Tibial nerve (tissue), 4 donors: Measurements from ENCODE around the gene CLEC16A. TPM values are rescaled to one million over a fixed set of nuclear protein-coding genes. Genes with fewer than 3 reads are reported as not detected.
A peak's percentile ranks its signal among the peaks of the same experiment; 100 is the strongest.
"Not testable (repeated sequence)": the region's sequence is repeated elsewhere in the genome, so short reads cannot be mapped to it uniquely, and the experiment has no call there.

Source experiments
- DNase-seq, 2 donors: peaks; one replicate each; pipeline ENCODE4 v3.0.0-alpha.2; 2019; ENCODE audit warnings: low spot score in 2 of 2
- H3K27ac ChIP-seq, 4 donors: fragments of 200-600 bp; sonication (generic) in 3 of 4; one replicate each; pipeline ENCODE4 v1.5.1; 2017 to 2019; ENCODE audit warnings: mild to moderate bottlenecking in 1 of 4
- H3K27me3 ChIP-seq, 2 donors: fragments of 200-600 bp; sonication (generic) in 1 of 2; one replicate each; pipeline versions ENCODE4 v1.5.1 to v1.6.0; 2017 to 2019
- H3K36me3 ChIP-seq, 3 donors: fragments of 200-600 bp; sonication (generic); one replicate each; pipeline ENCODE4 v1.5.1; 2018 to 2019
- H3K4me1 ChIP-seq, 4 donors: fragments of 200-600 bp; sonication (generic) in 3 of 4; one replicate each; pipeline ENCODE4 v1.5.1; 2017 to 2019
- H3K4me3 ChIP-seq, 4 donors: fragments of 200-600 bp; sonication (generic) in 3 of 4; one replicate each; pipeline ENCODE4 v1.5.1; 2017 to 2019; ENCODE audit warnings: mild to moderate bottlenecking in 1 of 4, moderate library complexity in 1 of 4
- H3K9me3 ChIP-seq, 4 donors: fragments of 200-600 bp; sonication (generic) in 3 of 4; one replicate each; pipeline ENCODE4 v1.5.1; 2017 to 2019
- CTCF ChIP-seq, 5 experiments: fragments of 200-600 bp in 3 of 5; fragments of 450-650 bp in 2 of 5; sonication (generic) in 3 of 5; IDR thresholded peaks; one replicate each; pipeline ENCODE4 v1.5.1; 2016 to 2019; ENCODE audit warnings: antibody characterized with exemption in 5 of 5, mild to moderate bottlenecking in 3 of 5, moderate library complexity in 2 of 5
- EP300 ChIP-seq, 2 donors: sonication (generic); formaldehyde crosslinking; IDR thresholded peaks; one replicate each; pipeline ENCODE4 v1.6.1; 2017; ENCODE audit warnings: antibody characterized with exemption in 2 of 2, mild to moderate bottlenecking in 1 of 2
- POLR2A ChIP-seq, 2 donors: fragments of 450-650 bp; IDR thresholded peaks; one replicate each; pipeline ENCODE4 v1.6.1; 2017; ENCODE audit warnings: antibody characterized with exemption in 2 of 2, mild to moderate bottlenecking in 2 of 2, moderate library complexity in 2 of 2
- WGBS, 2 donors: methylation state at CpG; one replicate each; pipeline ENCODE4 v1.1.5; 2018; 5-methylcytosine and 5-hydroxymethylcytosine counted together
- total RNA-seq, 4 donors: library from RNA; depleted of rRNA; stranded (reverse); fragments of >200 nt; gene quantifications; one replicate each; pipeline ENCODE4 v1.1.0, GENCODE V29; 2016

CLEC16A gene
- total RNA-seq, 4 donors from 2014 or later, result 37.4 to 70.2 (median 55.2) TPM

DNA sequence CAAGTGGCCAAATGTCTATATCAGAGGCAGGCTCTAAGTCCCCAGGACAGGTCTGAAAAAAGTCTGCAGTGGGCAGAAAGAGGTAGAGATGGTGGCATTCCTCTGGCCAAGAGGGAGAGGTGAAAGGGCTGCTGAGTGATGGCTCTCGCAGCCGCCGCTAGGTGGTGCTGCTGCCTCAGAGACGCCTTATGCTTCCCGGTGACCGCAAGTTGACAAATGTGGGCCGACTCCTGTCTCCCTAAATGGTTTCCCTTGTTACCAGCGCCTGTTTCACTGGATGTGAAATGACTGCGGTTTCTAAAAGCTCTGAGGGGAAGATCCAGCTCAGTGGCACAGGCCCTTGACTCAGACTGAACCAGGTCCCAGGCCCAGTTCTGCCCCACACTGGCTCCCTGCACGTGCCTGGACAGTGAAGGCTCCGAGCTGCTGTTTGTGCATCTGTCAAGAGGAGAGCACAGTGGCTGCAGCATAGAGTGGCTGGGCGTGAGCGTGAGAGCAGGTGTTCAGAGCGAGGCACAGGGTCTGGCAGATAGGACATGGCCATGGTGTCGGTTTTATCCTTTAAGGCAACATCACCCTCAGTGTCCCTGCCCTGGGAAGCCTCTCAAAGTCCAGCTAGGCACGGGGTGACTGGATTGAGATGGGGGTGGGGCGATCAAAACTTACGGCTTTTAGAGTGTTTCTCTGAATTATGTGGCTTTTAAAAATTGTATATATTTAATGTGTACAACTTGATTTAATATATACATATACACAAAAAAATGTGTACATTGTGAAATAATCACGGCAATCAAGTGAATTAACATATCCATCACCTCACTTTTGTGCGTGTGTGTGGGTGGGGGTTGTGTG is 19.9 kb downstream of the CLEC16A start:
- 37 to 43% methylated on average over 17 to 20 of the region's 20 CpGs for WGBS, 2 donors

GRCh38 chr16:10964891-10965326 is 20.5 kb downstream of the CLEC16A start:
- Histone ChIP-seq H3K4me1 (peaks cover 0 to 20% (median 3%) of the 10 kb centered on the region in 4 donors), H3K9me3 (no peaks in the 10 kb centered on the region), H3K4me3 (no peak overlapping the region), H3K27ac (no peak overlapping the region), H3K27me3 (no peaks in the 10 kb centered on the region), H3K36me3 (peaks cover 0 to 60% (median 0%) of the 10 kb centered on the region in 3 donors)
- no peak for DNase-seq
- TF ChIP-seq POLR2A (IDR thresholded peaks at IDR 0.05), result no peak
- TF ChIP-seq CTCF (IDR thresholded peaks at IDR 0.05), result no peak
- TF ChIP-seq EP300 (IDR thresholded peaks at IDR 0.05), result no peak
- 83 to 93% methylated on average over 8 of the region's 8 CpGs for WGBS, 2 donors

More for the DNA sequence above, 19.9 kb downstream of the CLEC16A start:
- H3K4me3 ChIP-seq, result no peak overlapping the region
- peak; percentile 63 to 82 for DNase-seq
- peaks cover 0 to 54% (median 0%) of the 10 kb centered on the region in 3 donors for H3K36me3 ChIP-seq
- TF ChIP-seq POLR2A (IDR thresholded peaks at IDR 0.05) (no peak), EP300 (IDR thresholded peaks at IDR 0.05) (peak in 1 of 2 donors; percentile 52), CTCF (IDR thresholded peaks at IDR 0.05) (peak; percentile 91 to 96 (median 95))
- no peaks in the 10 kb centered on the region for H3K9me3 ChIP-seq
- peak overlapping the region in 2 of 4 donors; percentile 13 to 50 for H3K27ac ChIP-seq
- no peaks in the 10 kb centered on the region for H3K27me3 ChIP-seq
- H3K4me1 ChIP-seq, result peaks cover 0 to 20% (median 3%) of the 10 kb centered on the region in 4 donors

DNA sequence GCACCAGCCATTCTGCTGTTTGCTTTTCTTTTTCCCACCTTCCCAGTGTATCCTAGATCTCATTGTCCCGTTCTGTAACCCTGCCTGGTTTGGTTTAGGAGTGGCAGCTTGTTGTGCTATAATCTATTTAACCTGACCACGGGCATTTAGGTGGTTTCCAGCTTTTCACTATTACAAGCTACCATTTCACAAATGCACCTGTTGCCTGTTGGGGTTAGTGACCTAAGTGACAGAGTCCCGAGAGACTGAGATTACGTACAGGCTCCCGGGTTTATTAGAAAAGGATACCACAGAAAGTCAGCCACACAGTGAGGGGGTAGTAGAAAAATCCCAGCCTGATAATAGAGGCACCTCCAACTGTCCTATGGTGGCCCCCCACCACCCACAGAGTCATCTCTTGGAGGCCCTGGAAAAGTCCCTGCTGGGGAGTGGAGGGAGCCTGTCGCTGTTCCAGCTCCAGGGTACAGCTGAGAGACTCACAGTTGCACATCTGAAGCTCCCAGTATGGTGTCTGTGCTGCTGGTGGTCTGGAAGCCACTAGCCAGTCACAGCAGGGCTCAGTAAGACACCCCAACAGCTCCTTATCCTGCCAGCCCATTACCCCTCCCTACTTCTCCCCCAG is 21.2 kb downstream of the CLEC16A start:
- peaks cover 0 to 20% (median 3%) of the 10 kb centered on the region in 4 donors for H3K4me1 ChIP-seq
- no peaks in the 10 kb centered on the region for H3K9me3 ChIP-seq
- H3K27ac ChIP-seq, result no peak overlapping the region
- peaks cover 0 to 66% (median 0%) of the 10 kb centered on the region in 3 donors for H3K36me3 ChIP-seq
- no peaks in the 10 kb centered on the region for H3K27me3 ChIP-seq
- TF ChIP-seq CTCF (IDR thresholded peaks at IDR 0.05) (no peak), EP300 (IDR thresholded peaks at IDR 0.05) (no peak), POLR2A (IDR thresholded peaks at IDR 0.05) (no peak)
- 87 to 93% methylated on average over 6 of the region's 6 CpGs for WGBS, 2 donors
- DNase-seq, result no peak
- H3K4me3 ChIP-seq, result no peak overlapping the region

GRCh38 chr16:10966129-10966528 is 21.8 kb downstream of the CLEC16A start:
- H3K9me3 ChIP-seq, result no peaks in the 10 kb centered on the region
- 83 to 90% methylated on average over 5 of the region's 5 CpGs for WGBS, 2 donors
- peaks cover 0 to 69% (median 0%) of the 10 kb centered on the region in 3 donors for H3K36me3 ChIP-seq

GRCh38 chr16:10966559-10966958 is 22.2 kb downstream of the CLEC16A start:
- not testable (repeated sequence) for H3K27ac ChIP-seq, H3K4me3 ChIP-seq, H3K9me3 ChIP-seq, H3K27me3 ChIP-seq, DNase-seq
- 57 to 68% methylated on average over 3 to 4 of the region's 4 CpGs for WGBS, 2 donors
- Histone ChIP-seq H3K4me1 (peaks cover 0 to 11% (median 4%) of the 10 kb centered on the region in 4 donors), H3K36me3 (peaks cover 0 to 69% (median 0%) of the 10 kb centered on the region in 3 donors)

More at GRCh38 chr16:10966129-10966528, 21.8 kb downstream of the CLEC16A start:
- H3K4me1 ChIP-seq, result peaks cover 0 to 14% (median 3%) of the 10 kb centered on the region in 4 donors
- H3K27me3 ChIP-seq, result no peaks in the 10 kb centered on the region
- no peak overlapping the region for H3K27ac ChIP-seq
- TF ChIP-seq POLR2A (IDR thresholded peaks at IDR 0.05) (no peak), EP300 (IDR thresholded peaks at IDR 0.05) (no peak)
- H3K4me3 ChIP-seq, result no peak overlapping the region
- DNase-seq, result no peak
